ENCODE results near the gene RUNDC1.
"Not testable (repeated sequence)": the region's sequence is repeated elsewhere in the genome, so short reads cannot be mapped to it uniquely, and the experiment has no call there.

The RUNDC1 gene

GRCh38 chr17:42991471-42991870 is 11.1 kb downstream of the RUNDC1 start:
- DNase-seq (ENCODE audit: low spot score) = no peak

GRCh38 chr17:42992872-42993271 is 12.5 kb downstream of the RUNDC1 start:
- DNase-seq (ENCODE audit: low spot score) = no peak

GRCh38 chr17:42993913-42994312 is 13.5 kb downstream of the RUNDC1 start:
- not testable (repeated sequence) for DNase-seq (ENCODE audit: low spot score)

- DNase-seq (ENCODE audit: low spot score) = no peak
Observed at GRCh38 chr17:42997390-42997983, 17.1 kb downstream of the RUNDC1 start.

GRCh38 chr17:42997984-42998938 is 17.9 kb downstream of the RUNDC1 start, which contains the start of gene RPL27:
RPL27 (plus strand) TSS chr17:42998419; CDS start chr17:42998751, 332 bp downstream.
- DNase-seq (ENCODE audit: low spot score) = peak; percentile 92

- DNase-seq (ENCODE audit: low spot score) = no peak
Observed at GRCh38 chr17:42999003-42999525, 18.7 kb downstream of the RUNDC1 start.

- DNase-seq (ENCODE audit: low spot score) = not testable (repeated sequence)
Observed at GRCh38 chr17:43000894-43001293, 20.5 kb downstream of the RUNDC1 start.

GRCh38 chr17:43003542-43004172 is 23.3 kb downstream of the RUNDC1 start:
- DNase-seq (ENCODE audit: low spot score) = no peak

GRCh38 chr17:43006639-43007551 is 26.5 kb downstream of the RUNDC1 start, which contains the start of gene IFI35:
IFI35 (plus strand) TSS chr17:43006784; CDS start chr17:43006948, 164 bp downstream.
- peak; percentile 57 for DNase-seq (ENCODE audit: low spot score)

- DNase-seq (ENCODE audit: low spot score) = no peak
Observed at GRCh38 chr17:43010667-43011308, 30.4 kb downstream of the RUNDC1 start.

GRCh38 chr17:43011728-43012472 is 31.5 kb downstream of the RUNDC1 start:
- DNase-seq (ENCODE audit: low spot score) = no peak

GRCh38 chr17:43013296-43013695 is 32.9 kb downstream of the RUNDC1 start:
- DNase-seq (ENCODE audit: low spot score) = no peak

- DNase-seq (ENCODE audit: low spot score) = no peak
Observed at GRCh38 chr17:43014020-43014648, 33.8 kb downstream of the RUNDC1 start.

- no peak for DNase-seq (ENCODE audit: low spot score)
Observed at GRCh38 chr17:43014649-43015542, 34.5 kb downstream of the RUNDC1 start.

GRCh38 chr17:43015579-43015978 is 35.2 kb downstream of the RUNDC1 start:
- DNase-seq (ENCODE audit: low spot score) = no peak

GRCh38 chr17:43016216-43016615 is 35.9 kb downstream of the RUNDC1 start:
- no peak for DNase-seq (ENCODE audit: low spot score)

GRCh38 chr17:43018008-43018853 is 37.9 kb downstream of the RUNDC1 start:
- DNase-seq (ENCODE audit: low spot score) = peak; percentile 54

Data from iPS-NIHi11 (cell line).